Retina (tissue), 1 donor: Measurements from ENCODE around the gene RB1.

Experiments used
- DNase-seq: peaks from one replicate; pipeline ENCODE4 v3.0.0-alpha.2; 2016

RB1 gene

DNA sequence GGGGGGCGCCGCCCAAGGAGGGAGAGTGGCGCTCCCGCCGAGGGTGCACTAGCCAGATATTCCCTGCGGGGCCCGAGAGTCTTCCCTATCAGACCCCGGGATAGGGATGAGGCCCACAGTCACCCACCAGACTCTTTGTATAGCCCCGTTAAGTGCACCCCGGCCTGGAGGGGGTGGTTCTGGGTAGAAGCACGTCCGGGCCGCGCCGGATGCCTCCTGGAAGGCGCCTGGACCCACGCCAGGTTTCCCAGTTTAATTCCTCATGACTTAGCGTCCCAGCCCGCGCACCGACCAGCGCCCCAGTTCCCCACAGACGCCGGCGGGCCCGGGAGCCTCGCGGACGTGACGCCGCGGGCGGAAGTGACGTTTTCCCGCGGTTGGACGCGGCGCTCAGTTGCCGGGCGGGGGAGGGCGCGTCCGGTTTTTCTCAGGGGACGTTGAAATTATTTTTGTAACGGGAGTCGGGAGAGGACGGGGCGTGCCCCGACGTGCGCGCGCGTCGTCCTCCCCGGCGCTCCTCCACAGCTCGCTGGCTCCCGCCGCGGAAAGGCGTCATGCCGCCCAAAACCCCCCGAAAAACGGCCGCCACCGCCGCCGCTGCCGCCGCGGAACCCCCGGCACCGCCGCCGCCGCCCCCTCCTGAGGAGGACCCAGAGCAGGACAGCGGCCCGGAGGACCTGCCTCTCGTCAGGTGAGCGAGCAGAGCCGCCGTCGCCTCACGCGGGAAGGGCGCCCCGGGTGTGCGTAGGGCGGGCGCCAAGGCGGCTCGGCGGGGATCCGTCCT lies at the start of gene RB1:
Gene RB1, plus strand, starts transcription at position 393 of the 784 bp plus-strand sequence. Its CDS starts 162 bp downstream, at position 555.
- DNase-seq = peak; percentile 97

DNA sequence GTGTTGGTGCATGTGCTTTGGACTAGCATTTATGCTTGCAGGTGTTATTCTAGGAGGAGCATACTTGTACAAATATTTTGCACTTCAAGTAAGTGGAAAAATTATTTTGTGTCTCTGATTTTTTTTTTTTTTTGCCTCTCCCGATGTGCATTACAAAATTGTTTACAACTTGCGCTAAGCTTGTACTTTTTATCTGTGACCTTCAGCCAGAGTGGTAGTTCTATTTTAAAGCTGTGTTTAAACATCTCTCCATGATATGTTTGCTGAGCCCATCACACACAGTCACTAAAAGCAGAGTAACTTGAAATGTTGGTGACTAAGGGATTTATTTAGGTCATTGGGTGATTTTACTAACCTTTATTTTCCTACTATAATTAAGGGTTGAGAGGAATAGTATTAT lies 49.7 kb upstream of the RB1 start:
- no peak for DNase-seq

DNA sequence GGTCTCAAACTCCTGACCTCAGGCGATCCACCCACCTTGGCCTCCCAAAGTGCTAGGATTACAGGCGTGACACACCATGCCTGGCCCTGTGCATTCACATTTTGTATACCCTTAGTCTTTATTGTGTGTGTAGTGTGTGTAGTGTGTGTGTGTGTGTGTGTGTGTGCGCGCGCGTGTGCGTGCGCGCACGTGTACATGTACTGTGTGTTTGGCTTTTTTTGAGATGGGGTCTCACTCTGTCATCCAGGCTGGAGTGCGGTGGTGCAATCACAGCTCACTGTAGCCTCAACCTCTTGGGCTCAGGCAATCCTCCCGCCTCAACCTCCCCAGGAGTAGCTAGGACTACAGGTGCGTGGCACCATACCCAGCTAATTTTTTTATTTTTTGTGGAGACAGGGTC lies 48.5 kb upstream of the RB1 start:
- no peak for DNase-seq

DNA sequence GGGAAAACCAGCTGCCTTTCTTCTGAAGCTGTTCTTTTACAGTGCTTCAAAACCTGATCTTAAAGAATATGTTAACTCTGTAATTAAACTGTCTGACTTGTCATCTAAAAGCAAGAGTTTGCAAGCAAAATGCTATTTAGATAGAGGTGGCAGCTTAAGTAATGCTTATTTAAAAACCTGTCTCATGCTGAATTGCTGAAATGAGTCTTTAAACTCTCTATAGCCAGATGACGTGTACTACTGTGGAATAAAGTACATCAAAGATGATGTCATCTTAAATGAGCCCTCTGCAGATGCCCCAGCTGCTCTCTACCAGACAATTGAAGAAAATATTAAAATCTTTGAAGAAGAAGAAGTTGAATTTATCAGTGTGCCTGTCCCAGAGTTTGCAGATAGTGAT lies 47.6 kb upstream of the RB1 start:
- DNase-seq = no peak

DNA sequence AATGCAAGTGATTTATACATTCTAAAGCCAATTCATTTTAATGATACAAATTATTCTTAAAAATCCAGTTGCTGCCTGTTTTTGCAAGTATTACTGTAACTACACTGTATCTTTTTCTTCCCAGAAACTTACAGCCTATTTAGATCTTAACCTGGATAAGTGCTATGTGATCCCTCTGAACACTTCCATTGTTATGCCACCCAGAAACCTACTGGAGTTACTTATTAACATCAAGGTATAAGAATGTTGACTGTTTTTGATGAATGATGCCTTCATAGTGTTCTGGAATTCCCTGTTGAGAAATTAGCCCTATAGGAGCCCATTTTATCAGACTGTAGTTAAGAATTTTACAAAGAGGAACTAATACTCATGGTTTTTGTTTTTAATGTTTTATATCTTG lies 45.5 kb upstream of the RB1 start:
- DNase-seq = no peak

DNA sequence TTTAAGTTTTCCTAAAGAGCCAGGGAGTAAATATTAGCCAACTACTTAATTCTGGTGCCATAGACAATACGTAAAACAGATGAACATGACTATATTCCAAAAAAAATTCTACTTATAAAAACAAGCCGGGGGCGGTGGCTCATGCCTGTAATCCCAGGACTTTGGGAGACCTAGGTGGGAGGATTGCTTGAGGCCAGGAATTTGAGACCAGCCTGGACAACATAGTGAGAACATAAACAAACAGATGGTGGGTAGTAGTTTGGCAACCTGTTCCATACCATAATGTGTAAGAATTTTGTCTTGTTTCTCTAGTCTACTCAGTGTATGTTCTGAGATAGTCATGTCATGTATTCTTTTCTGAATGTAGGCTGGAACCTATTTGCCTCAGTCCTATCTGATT lies 45.1 kb upstream of the RB1 start:
- DNase-seq = no peak

DNA sequence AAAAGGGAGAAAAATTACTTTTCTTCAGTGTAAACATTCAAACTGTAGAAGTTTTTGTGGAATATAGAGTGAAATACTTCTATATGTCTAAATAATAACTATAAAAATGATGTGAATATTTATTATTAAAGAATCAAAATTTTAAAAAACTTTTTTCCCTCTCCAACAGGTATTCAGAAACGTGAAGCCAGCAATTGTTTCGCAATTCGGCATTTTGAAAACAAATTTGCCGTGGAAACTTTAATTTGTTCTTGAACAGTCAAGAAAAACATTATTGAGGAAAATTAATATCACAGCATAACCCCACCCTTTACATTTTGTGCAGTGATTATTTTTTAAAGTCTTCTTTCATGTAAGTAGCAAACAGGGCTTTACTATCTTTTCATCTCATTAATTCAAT lies 42.6 kb upstream of the RB1 start:
- no peak for DNase-seq

DNA sequence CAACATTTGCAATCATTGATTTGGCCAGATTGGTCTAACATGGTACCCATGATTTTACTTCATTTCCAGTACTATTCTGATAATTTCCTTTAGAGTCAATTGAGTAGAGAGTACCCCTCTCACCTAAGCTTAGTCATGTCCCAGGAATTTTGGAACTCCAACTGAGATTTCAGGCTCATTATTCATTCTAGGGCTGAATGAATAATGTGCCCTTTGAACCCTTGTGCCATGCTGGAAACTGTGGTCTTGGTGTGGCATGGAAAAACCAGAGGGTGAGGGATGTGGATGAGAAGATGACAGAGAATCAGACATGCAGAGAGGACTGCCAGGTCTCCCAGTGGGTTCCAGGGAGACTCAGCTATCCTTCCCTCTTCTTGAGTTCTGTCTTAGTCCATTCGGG lies 40.4 kb upstream of the RB1 start:
- no peak for DNase-seq

DNA sequence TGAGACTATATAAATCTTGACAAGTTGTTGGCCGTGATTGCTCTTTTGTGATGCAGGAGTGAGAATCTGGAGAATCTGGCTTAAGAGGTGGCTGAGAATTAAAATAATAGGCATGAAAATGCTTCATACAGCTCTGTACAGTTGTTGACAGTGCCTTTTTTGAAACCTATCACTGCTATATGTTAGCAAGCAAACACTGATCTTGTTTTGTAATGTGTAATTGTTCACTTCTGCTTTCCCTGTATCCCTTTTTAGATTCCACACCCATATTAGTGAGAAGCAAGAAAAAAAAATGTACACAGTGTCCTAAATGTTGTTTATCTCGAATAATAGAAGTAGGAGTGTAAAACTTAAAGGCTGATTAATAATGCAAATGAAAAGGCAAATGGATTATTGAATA lies 39.5 kb upstream of the RB1 start:
- DNase-seq = no peak

DNA sequence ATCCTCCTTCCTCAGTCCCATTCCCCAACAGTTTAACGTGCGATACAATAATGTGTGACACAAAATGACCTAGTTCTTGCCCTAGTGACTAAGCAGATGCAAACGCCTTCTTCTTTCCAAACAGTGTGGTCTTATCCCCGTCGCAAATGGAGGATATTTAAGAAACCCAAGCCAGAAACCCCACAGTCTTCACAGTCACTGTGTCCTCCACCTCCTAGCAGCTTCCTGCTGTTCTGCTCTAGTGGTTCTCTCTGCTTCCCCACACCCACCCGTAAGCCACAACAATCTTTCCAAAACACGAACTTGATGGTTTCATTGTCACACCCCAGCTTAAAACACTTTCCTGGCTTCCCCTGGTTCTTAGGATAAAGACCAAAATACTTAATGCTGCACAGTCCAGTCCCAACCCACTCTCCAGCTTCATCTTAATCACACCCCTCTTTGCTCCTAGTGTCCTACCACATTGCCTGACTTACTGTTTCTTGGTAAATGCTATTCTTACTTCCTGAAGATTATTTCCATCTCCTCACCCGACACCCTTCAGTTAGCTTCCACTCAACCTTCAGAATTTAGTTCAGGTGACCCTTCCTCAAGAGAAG lies 38.2 kb upstream of the RB1 start:
- no peak for DNase-seq

DNA sequence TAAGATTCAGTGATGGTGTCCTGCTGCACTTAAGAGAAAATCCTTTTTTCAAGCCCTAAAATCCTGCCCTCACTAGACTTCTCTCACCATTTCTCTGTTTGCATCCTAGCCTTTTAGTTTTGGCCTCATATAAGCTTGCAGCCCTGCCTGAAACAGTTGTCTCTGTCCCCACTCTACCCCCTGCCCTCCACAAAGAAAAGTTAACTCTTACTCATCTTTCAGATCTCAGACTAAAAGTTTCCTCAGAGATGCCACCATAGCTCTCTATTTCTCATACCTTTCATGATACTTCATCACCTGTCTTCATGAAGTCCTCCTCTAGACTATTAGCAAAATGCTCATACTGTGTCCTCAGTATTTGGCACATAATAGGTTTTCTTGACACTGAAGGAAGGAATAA lies 37.4 kb upstream of the RB1 start:
- DNase-seq = no peak

DNA sequence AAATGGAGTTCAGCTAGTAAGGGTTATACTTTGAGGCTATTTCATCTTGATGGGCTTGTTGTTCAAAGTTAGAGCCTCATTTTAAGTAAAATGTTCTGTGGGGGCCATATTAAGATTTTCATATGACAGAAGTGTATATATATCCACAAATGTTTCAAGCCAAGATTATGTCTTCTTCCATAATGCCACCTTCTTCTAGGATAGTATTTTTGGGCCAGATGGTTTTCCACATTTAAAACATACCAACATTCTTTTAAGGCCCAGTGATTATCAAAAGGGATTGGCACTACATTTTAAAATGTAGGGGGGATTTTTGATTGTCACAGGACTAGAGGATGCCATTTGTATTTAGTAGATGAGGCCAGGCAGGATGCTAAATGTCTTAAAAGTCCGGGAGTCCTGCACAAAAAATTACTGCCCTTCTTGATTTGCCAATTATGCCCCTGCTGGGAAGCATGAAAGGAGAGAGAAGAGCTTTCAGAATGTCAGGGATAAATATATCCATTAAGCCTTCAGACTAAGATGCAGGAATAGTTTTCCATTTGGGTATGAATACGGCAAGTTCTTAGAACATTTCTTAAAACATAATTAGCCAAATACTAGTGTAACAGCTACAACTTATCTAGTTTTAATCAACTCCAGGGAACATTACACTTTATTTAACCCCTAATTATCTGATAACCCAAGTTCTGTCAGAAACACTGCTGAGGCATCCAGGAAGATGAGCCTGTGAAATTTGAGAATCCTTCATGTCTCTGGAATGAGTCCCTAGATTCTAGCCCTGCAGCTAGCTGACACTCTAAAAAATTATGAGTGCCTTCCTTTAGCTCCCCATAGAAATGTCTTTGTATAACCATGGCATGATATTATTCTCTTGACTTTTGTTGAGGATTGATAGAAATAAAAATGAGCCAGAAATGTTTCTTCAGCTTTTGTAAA lies 36.6 kb upstream of the RB1 start:
- DNase-seq = no peak

DNA sequence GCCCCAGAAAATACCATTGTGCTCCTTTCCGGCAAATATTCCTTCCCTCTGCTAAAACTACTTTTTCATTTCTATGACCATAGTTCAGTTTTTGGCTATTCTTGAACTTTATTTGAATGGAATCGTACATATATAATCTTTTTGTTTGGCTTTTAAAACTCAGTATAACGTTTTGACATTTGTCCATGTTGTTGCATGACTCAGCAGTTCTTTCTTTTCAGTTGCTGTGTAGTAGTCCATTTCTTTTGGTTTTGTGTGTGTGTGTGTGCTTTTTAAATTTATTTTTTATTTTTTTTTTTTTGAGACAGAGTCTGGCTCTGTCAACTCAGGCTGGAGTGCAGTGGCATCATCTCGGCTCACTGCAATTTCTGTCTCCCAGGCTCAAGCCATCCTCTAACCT lies 35.5 kb upstream of the RB1 start:
- DNase-seq = no peak

DNA sequence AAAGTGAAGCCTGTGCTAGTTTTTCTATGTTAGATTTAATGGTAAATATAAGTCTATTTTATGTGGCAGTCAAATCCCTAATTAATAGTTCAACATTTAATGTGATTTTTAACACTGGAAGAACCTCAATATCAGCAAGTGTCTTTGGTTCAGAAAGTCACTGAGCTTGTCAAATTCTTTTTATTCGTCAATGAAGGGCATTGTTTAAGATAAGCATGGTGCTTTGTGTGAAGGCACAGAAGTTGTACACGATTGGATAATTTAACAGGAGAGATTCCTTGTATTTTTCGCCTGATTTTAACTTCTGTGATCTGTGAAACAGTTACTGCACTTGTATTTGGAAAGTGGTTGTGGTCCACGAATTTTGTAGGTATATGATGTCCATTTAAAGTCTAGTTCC lies 30.2 kb upstream of the RB1 start:
- DNase-seq = no peak

DNA sequence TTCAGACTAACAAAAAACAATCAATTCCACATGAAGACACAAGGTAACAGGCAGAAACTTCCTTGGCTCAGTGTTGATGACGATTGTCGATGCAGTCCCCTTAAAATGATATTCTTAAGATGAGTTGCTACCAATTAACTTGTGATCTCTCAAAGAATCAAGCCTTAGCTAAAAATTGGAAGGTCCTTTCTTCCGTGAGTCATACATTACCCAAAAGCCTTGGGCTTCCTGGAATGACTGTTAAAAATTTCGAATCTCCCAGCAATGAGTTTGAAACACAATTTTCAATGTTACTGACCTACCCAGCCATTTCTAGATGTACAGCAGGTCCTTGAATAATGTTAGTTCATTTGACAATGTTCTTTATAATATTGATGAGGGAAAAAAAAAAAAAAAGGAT lies 28.0 kb upstream of the RB1 start:
- no peak for DNase-seq

DNA sequence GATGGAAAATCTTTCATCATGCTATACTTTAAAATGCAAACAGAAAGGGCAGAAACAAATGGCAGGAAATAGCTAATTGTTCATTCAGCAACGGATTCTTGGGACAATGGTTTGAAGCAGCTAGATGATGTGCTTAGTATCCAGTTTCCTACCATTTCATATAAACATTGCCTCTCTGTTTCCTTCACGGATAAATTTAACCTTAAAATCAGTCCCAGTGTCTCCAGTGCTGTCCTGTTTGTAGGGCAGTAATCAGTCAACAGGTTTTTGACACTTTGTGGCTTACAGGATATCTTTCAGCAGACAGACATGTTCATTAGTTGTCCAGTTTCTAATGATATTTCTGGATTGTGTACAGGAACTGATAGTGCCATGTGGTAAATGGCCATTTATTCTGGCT lies 24.7 kb upstream of the RB1 start:
- DNase-seq = no peak

DNA sequence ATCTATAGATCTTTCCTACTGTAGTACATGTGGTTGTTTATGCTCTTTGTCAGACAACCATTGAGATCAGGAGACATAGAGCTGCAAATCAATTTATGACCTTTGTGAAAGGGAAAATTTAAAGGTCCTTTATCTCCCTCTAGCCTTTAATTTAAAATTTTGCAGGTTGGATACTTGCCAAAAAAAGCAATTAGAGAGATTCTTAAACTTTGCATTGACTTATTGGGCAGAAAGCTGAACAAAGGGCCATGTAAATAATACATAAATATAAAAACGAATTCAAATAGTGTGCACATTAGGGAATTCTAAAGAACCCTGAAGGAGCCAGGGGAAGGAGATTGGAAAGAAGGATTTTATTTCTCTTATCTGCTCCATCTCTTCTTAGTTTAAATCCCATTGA lies 22.0 kb upstream of the RB1 start:
- DNase-seq = no peak

DNA sequence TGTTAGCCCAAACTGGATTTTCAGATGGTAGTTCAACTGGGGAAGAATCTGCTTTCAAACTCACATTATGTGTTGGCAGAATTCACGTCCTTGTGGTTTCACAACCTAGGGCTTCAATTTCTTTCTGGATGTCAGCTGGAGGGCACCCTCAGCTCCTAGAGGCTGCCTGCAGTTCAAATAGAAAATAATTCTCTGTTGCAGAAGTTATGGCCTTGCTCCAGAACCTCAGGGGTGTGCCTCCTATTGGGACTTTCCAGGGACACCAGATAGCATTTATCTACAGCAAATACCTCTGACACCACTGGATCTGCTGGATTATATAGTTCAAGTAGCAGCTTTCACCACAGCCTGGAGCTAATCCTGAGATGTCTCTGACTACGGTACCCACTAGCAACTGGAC lies 11.8 kb upstream of the RB1 start:
- no peak for DNase-seq

DNA sequence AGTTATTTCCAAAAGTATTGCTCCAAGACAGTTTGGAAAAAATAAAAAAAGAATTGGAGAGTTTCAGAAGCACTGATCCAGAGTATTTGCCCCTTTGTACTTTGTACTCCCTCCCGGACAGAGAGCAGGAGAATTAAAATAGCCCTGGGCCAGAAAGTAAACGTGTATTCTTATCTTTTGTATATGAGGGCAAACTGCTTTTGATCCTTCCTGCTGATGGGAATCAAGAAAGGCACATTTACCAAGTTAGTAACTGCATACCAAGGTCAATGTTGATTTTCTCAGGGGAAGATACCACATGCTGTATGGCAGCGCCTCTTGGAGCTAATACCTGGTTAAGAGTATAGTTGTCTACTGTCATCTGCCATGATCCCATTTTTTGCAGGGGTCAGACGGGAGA lies 10.9 kb upstream of the RB1 start:
- DNase-seq = no peak

DNA sequence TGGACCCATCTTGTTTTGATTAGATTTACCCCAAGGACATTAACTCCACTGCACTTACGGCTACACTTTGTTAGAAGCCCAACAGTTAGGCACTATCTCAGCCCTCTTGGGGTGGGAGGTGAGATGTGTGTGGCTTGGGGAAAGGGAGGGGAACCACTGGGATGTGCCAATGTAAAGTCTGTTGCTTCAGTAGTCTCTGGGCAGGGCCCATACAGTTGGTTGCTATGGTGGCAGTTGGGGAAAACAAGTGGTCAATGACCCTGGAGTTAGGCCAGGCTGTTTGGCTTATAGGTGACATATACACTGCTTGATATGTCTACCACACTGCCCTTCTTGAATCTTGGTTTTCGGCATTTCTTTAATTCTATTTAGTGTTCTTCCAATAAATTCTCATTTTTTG lies 8.9 kb upstream of the RB1 start:
- DNase-seq = no peak

DNA sequence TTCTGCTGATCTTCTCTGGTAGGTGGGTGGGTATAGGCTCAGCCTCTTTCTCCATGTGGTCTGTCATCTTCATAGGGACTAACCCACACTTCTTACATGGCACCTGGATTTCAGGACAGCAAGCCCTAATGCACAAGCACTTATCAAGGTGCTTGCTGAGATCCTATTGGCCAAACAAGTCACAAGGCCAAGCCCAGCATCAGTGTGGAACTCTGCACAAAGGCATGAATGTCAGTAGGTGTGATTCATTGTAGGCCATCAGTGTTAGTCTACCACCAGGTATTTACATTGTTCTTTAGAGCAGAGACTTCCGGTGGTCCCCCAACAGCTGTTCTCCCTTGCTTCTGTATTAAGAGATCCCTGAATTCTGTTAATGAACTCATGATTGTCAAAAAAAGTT lies 8.3 kb upstream of the RB1 start:
- no peak for DNase-seq

DNA sequence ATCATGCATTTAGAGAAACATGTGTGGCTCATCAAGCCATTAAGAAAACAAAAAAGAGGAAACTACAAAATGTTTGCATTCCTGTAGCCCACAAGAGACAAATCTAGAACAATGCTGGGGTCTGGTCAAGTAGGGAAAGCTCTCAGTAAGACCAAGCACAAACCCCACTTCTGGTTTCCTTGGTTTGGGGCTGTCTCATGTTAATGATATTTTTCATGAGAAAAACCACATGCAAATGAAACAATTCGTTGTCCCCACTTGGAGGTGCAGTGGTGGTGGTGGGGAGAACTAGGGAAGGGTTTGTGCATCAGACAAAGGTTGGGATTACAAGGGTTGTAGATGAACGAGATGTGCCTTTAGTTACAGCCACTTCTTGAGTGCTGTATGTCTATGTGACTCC lies 7.0 kb upstream of the RB1 start:
- no peak for DNase-seq

DNA sequence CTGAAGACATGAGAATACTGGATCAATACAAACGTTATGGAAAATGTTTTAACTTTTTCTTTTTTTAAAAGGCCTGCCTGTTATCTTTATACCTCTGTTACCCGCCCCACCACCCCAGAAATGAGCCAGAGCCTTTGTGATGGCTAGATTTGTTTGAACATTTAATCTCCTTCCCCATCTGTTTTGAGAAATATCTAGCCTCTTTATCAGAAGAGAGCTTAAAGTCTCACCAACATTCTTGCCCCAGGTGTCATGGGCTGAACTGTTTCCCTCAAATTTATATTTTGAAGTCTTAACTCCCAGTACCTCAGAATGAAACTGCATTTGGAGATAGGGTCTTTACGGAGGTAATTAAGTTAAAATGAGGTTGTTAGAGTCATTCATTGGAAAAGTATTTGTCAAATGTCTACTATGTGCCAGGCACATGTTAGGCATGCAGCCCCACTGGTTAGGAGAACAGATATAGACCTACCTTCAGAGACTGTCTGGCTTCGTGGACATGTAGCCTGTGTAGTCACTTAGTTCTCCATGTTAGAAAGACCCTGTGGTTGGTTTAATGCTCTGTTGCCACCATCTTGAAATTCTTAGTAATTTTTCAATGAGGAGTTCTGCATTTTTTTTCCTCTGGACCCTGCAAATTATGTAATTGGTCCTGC lies 6.3 kb upstream of the RB1 start:
- no peak for DNase-seq
